ENCODE data around the gene DENND1A.
"Not testable (repeated sequence)": the region's sequence is repeated elsewhere in the genome, so short reads cannot be mapped to it uniquely, and the experiment has no call there.

The DENND1A gene

GRCh38 chr9:123947326-123947725 lies 17.4 kb upstream of the DENND1A start:
- DNase-seq: no peak

- no peak for DNase-seq
Observed at GRCh38 chr9:123946101-123946821, 16.3 kb upstream of the DENND1A start.

GRCh38 chr9:123945532-123945931 lies 15.6 kb upstream of the DENND1A start:
- DNase-seq: no peak

GRCh38 chr9:123944464-123944863 lies 14.5 kb upstream of the DENND1A start:
- DNase-seq: not testable (repeated sequence)

- no peak for DNase-seq
Observed at GRCh38 chr9:123943671-123944070, 13.7 kb upstream of the DENND1A start.

GRCh38 chr9:123942542-123942941 lies 12.6 kb upstream of the DENND1A start:
- DNase-seq: no peak

GRCh38 chr9:123941524-123942070 lies 11.7 kb upstream of the DENND1A start:
- no peak for DNase-seq

GRCh38 chr9:123940721-123941523 lies 11.0 kb upstream of the DENND1A start:
- no peak for DNase-seq

- DNase-seq: no peak
Observed at GRCh38 chr9:123938401-123938800, 8.5 kb upstream of the DENND1A start.

- DNase-seq: not testable (repeated sequence)
Observed at GRCh38 chr9:123936575-123936974, 6.6 kb upstream of the DENND1A start.

GRCh38 chr9:123933440-123934212 lies 3.7 kb upstream of the DENND1A start:
- no peak for DNase-seq

- no peak for DNase-seq
Observed at GRCh38 chr9:123929177-123929869, 603 bp downstream of the DENND1A start.

- DNase-seq: no peak
Observed at GRCh38 chr9:123928533-123929176, 1.3 kb downstream of the DENND1A start.

GRCh38 chr9:123927625-123928532 lies 2.0 kb downstream of the DENND1A start:
- DNase-seq: no peak

- DNase-seq: no peak
Observed at GRCh38 chr9:123926941-123927340, 3.0 kb downstream of the DENND1A start.

- no peak for DNase-seq
Observed at GRCh38 chr9:123925819-123926218, 4.1 kb downstream of the DENND1A start.

GRCh38 chr9:123925161-123925560 lies 4.8 kb downstream of the DENND1A start:
- no peak for DNase-seq

- DNase-seq: no peak
Observed at GRCh38 chr9:123924727-123925126, 5.2 kb downstream of the DENND1A start.

- DNase-seq: no peak
Observed at GRCh38 chr9:123923884-123924283, 6.0 kb downstream of the DENND1A start.

GRCh38 chr9:123923377-123923776 lies 6.5 kb downstream of the DENND1A start:
- DNase-seq: no peak

- no peak for DNase-seq
Observed at GRCh38 chr9:123922911-123923310, 7.0 kb downstream of the DENND1A start.

Measured in stimulated activated naive CD4-positive, alpha-beta T cell treated with Interleukin-2 at 50 U/mL for 16 hours (primary cell).